Stomach (tissue), 9 donors: ENCODE results near the gene KANSL1. TPM values are rescaled to one million over a fixed set of nuclear protein-coding genes. Genes with fewer than 3 reads are reported as not detected.

ENCODE experiments used
- DNase-seq, 2 donors: peaks; one replicate each; pipeline versions ENCODE4 v3.0.0 to v3.0.0-alpha.2; 2013 to 2019
- H3K27ac ChIP-seq, 5 donors: fragments of 200-600 bp in 4 of 5; sonication (generic) in 4 of 5; one replicate each; pipeline ENCODE4 v1.5.1; 2013 to 2019; ENCODE audit warnings: mild to moderate bottlenecking in 1 of 5, moderate library complexity in 1 of 5
- H3K27me3 ChIP-seq, 3 donors: fragments of 200-600 bp; sonication (generic); one replicate each; pipeline ENCODE4 v1.5.1; 2017 to 2019; ENCODE audit warnings: mixed run types in 1 of 3
- H3K36me3 ChIP-seq, 4 donors: fragments of 200-600 bp; sonication (generic); 1 replicate in 3 of 4; 2 replicates in 1 of 4; pipeline ENCODE4 v1.5.1; 2016 to 2019
- H3K4me1 ChIP-seq, 4 donors: fragments of 200-600 bp; sonication (generic); one replicate each; pipeline ENCODE4 v1.5.1; 2016 to 2019
- H3K4me3 ChIP-seq, 4 donors: fragments of 200-600 bp; sonication (generic) in 3 of 4; one replicate each; pipeline ENCODE4 v1.5.1; 2016 to 2019; ENCODE audit warnings: mild to moderate bottlenecking in 1 of 4
- H3K9me3 ChIP-seq, 4 donors: fragments of 200-600 bp; sonication (generic); one replicate each; pipeline ENCODE4 v1.5.1; 2016 to 2019
- CTCF ChIP-seq, 7 experiments: fragments of 450-650 bp in 4 of 7; fragments of 200-600 bp in 3 of 7; sonication (generic) in 3 of 7; IDR thresholded peaks; one replicate each; pipeline ENCODE4 v1.5.1; 2016 to 2019; ENCODE audit warnings: antibody characterized with exemption in 7 of 7, control low read depth in 2 of 7, mild to moderate bottlenecking in 1 of 7
- EP300 ChIP-seq: sonication (generic); formaldehyde crosslinking; IDR thresholded peaks from one replicate; pipeline ENCODE4 v1.6.1; 2017; ENCODE audit warnings: antibody characterized with exemption
- POLR2A ChIP-seq, 4 donors: fragments of 450-650 bp; IDR thresholded peaks; one replicate each; pipeline ENCODE4 v1.6.1; 2016; ENCODE audit warnings: antibody characterized with exemption in 4 of 4, control low read depth in 2 of 4, mild to moderate bottlenecking in 1 of 4, moderate library complexity in 1 of 4
- POLR2AphosphoS5 ChIP-seq, 3 donors: sonication (generic); formaldehyde crosslinking; IDR thresholded peaks; one replicate each; pipeline ENCODE4 v1.6.1; 2016; ENCODE audit warnings: antibody characterized with exemption in 3 of 3
- WGBS, 5 donors: extraction: QIAGEN DNeasy Blood & Tissue Kit in 3 of 5; methylation state at CpG; one replicate each; pipeline versions ENCODE4 v1.1.5 to v1.1.7; 2013 to 2018; 5-methylcytosine and 5-hydroxymethylcytosine counted together
- intact Hi-C: fragments of 100-400 bp; cut with DNase I; formaldehyde crosslinking; loops from one replicate; pipeline ENCODE4 v1.15.1; 2023; ENCODE audit warnings: low total_unique reads
- polyA plus RNA-seq, 3 donors: library from polyadenylated mRNA; stranded (reverse); fragments of 200-250 nt; gene quantifications; one replicate each; pipeline ENCODE4 v1.2.3, GENCODE V29; 2013
- total RNA-seq, 5 donors: library from RNA; depleted of rRNA; stranded (reverse); fragments of >200 nt; gene quantifications; one replicate each; pipeline versions ENCODE4 v1.1.0 to v1.2.3, GENCODE V29; 2014 to 2016
- donor health status: healthy with polysubstance abuse.
- donor health status: Bipolar disorder and iron deficiency.
- donor health status: healthy.

Gene KANSL1
- total and polyA plus RNA-seq, 8 donors, result 9.2 to 288 (median 127) TPM

GRCh38 chr17:45996282-45996937 is 196.8 kb downstream of the KANSL1 start:
- Histone ChIP-seq H3K27me3 (no peaks in the 10 kb centered on the region), H3K27ac (no peak overlapping the region), H3K4me1 (no peaks in the 10 kb centered on the region), H3K9me3 (no peaks in the 10 kb centered on the region), H3K36me3 (no peaks in the 10 kb centered on the region), H3K4me3 (no peak overlapping the region)
- no peak for TF ChIP-seq POLR2A (IDR thresholded peaks at IDR 0.05)
- TF ChIP-seq POLR2AphosphoS5 (IDR thresholded peaks at IDR 0.05), result no peak
- no peak for TF ChIP-seq EP300
- no peak for TF ChIP-seq CTCF (IDR thresholded peaks at IDR 0.05)
- DNase-seq, result no peak
- WGBS, 5 donors, result 72 to 84% (median 82%) methylated on average over 31 of the region's 31 CpGs
- intact Hi-C loops, result no loop called here

GRCh38 chr17:45995627-45996270 is 197.5 kb downstream of the KANSL1 start:
- TF ChIP-seq EP300 (no peak), CTCF (IDR thresholded peaks at IDR 0.05) (no peak), POLR2AphosphoS5 (IDR thresholded peaks at IDR 0.05) (no peak), POLR2A (IDR thresholded peaks at IDR 0.05) (no peak)
- Histone ChIP-seq H3K27ac (no peak overlapping the region), H3K4me3 (no peak overlapping the region), H3K27me3 (no peaks in the 10 kb centered on the region), H3K9me3 (no peaks in the 10 kb centered on the region), H3K36me3 (no peaks in the 10 kb centered on the region), H3K4me1 (no peaks in the 10 kb centered on the region)
- intact Hi-C loops, result no loop called here
- no peak for DNase-seq
- WGBS, 5 donors, result 78 to 82% (median 81%) methylated on average over 14 of the region's 14 CpGs

- DNase-seq, result no peak
- intact Hi-C loops, result no loop called here
These were observed 198.2 kb downstream of the KANSL1 start for GRCh38 chr17:45994987-45995386.

More at GRCh38 chr17:45994987-45995386, 198.2 kb downstream of the KANSL1 start:
- H3K9me3 ChIP-seq, result no peaks in the 10 kb centered on the region
- WGBS, 5 donors, result 86 to 91% (median 90%) methylated on average over 8 of the region's 8 CpGs
- no peaks in the 10 kb centered on the region for H3K27me3 ChIP-seq
- H3K27ac ChIP-seq, result no peak overlapping the region
- no peaks in the 10 kb centered on the region for H3K4me1 ChIP-seq
- H3K36me3 ChIP-seq, result no peaks in the 10 kb centered on the region
- TF ChIP-seq POLR2A (IDR thresholded peaks at IDR 0.05) (no peak), POLR2AphosphoS5 (IDR thresholded peaks at IDR 0.05) (no peak), EP300 (no peak), CTCF (IDR thresholded peaks at IDR 0.05) (no peak)
- no peak overlapping the region for H3K4me3 ChIP-seq
